Right lobe of liver (tissue), 6 donors: ENCODE measurements around the gene LRRC7. TPM values are rescaled to one million over a fixed set of nuclear protein-coding genes. Genes with fewer than 3 reads are reported as not detected.
"Not testable (repeated sequence)": the region's sequence is repeated elsewhere in the genome, so short reads cannot be mapped to it uniquely, and the experiment has no call there.

Source experiments
- ATAC-seq, 4 donors: fragments of 200-7000 bp; cut with Tn5 transposase; one replicate each; pipeline ENCODE4 v1.9.1; 2020; ENCODE audit warnings: mild to moderate bottlenecking in 4 of 4, moderate library complexity in 4 of 4
- DNase-seq, 3 donors: peaks; one replicate each; pipeline ENCODE4 v3.0.0-alpha.2; 2020
- H3K27ac ChIP-seq, 3 donors: fragments of 200-600 bp; one replicate each; pipeline ENCODE4 v1.8.0; 2022
- H3K27me3 ChIP-seq, 2 donors: fragments of 200-600 bp; one replicate each; pipeline ENCODE4 v1.8.0; 2022
- H3K36me3 ChIP-seq, 4 donors: fragments of 200-600 bp; sonication (generic) in 1 of 4; one replicate each; pipeline versions ENCODE4 v1.5.1 to v1.8.0; 2017 to 2022; ENCODE audit warnings: control low read depth in 1 of 4
- H3K4me1 ChIP-seq, 4 donors: fragments of 200-600 bp; sonication (generic) in 1 of 4; one replicate each; pipeline versions ENCODE4 v1.5.1 to v1.8.0; 2017 to 2022; ENCODE audit warnings: control low read depth in 1 of 4
- H3K4me3 ChIP-seq, 3 donors: fragments of 200-600 bp; one replicate each; pipeline ENCODE4 v1.8.0; 2022
- H3K9me3 ChIP-seq, 4 donors: fragments of 200-600 bp; sonication (generic) in 1 of 4; one replicate each; pipeline versions ENCODE4 v1.5.1 to v1.8.0; 2017 to 2022; ENCODE audit warnings: control low read depth in 1 of 4
- POLR2A ChIP-seq: fragments of 450-650 bp; IDR thresholded peaks from one replicate; pipeline ENCODE4 v1.6.1; 2017; ENCODE audit warnings: antibody characterized with exemption, mild to moderate bottlenecking
- WGBS: methylation state at CpG from one replicate; pipeline ENCODE4 v1.1.6; 2018; ENCODE audit warnings: low coverage, low lambda C conversion rate; ENCODE audit not compliant: insufficient coverage; ENCODE audit errors: missing lambda C conversion rate; 5-methylcytosine and 5-hydroxymethylcytosine counted together
- intact Hi-C, 2 donors: fragments of 100-400 bp; cut with DNase I; formaldehyde crosslinking; loops; one replicate each; pipeline versions ENCODE4 v1.11.2 to v1.14.1; 2022
- total RNA-seq, 6 experiments: library from RNA; depleted of rRNA in 2 of 6; stranded (reverse); fragments of >200 nt in 2 of 6; fragmentation: NEBNext Ultra II Directional in 3 of 6; extraction: Animal tissue kit (Norgen Biotek cat#: 25700) in 3 of 6; gene quantifications; one replicate each; pipeline versions ENCODE4 v1.1.0 to v1.2.4, GENCODE V29; 2016 to 2023
- TF ChIP-seq, protein P1 (sequence below), 4 donors: fragments of 200-600 bp in 3 of 4; fragments of 450-650 bp in 1 of 4; IDR thresholded peaks; one replicate each; pipeline versions ENCODE4 v1.5.1 to v1.8.0; 2016 to 2022; ENCODE audit warnings: antibody characterized with exemption in 4 of 4, mild to moderate bottlenecking in 2 of 4
- donor health status: DM: no; HTN: yes; CAD: no.
- donor health status: DM: no; HTN: no; CAD: no.
- donor health status: DM: no; HTN: no; CAD: no.
- donor health status: DM: no; HTN: yes; CAD: no.
- donor health status: DM: no; HTN: yes; CAD: no.

LRRC7 gene
- total RNA-seq, 6 experiments from 2014 or later = 0.06 to 0.66 (median 0.22) TPM

DNA sequence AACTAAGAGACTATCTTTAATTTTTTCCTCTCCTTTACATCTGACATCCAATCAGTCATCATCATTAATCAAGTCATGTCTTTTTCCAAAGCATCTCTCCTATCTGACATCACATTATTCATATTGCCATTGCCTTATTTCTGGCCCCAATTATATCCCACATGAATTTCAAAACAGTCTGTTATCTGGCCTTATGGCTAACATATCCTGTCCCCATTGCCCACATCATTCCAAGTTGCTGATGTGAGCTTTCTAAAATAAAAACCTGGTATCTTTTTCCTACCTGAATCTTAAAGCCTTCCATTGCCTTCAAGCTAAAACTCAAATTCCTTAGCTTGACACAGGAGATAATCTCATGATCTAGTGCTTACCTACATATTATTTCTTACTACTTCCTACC lies 353.8 kb downstream of the LRRC7 start:
- Histone ChIP-seq H3K36me3 (no peaks in the 10 kb centered on the region), H3K9me3 (no peaks in the 10 kb centered on the region), H3K27ac (no peak overlapping the region), H3K27me3 (no peaks in the 10 kb centered on the region), H3K4me3 (no peak overlapping the region), H3K4me1 (no peaks in the 10 kb centered on the region)
- no peak for DNase-seq
- no peak for ATAC-seq
- intact Hi-C loops = no loop called here
- no peak for TF ChIP-seq POLR2A
- TF ChIP-seq, protein P1, sequence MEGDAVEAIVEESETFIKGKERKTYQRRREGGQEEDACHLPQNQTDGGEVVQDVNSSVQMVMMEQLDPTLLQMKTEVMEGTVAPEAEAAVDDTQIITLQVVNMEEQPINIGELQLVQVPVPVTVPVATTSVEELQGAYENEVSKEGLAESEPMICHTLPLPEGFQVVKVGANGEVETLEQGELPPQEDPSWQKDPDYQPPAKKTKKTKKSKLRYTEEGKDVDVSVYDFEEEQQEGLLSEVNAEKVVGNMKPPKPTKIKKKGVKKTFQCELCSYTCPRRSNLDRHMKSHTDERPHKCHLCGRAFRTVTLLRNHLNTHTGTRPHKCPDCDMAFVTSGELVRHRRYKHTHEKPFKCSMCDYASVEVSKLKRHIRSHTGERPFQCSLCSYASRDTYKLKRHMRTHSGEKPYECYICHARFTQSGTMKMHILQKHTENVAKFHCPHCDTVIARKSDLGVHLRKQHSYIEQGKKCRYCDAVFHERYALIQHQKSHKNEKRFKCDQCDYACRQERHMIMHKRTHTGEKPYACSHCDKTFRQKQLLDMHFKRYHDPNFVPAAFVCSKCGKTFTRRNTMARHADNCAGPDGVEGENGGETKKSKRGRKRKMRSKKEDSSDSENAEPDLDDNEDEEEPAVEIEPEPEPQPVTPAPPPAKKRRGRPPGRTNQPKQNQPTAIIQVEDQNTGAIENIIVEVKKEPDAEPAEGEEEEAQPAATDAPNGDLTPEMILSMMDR (IDR thresholded peaks at IDR 0.05) = no peak

DNA sequence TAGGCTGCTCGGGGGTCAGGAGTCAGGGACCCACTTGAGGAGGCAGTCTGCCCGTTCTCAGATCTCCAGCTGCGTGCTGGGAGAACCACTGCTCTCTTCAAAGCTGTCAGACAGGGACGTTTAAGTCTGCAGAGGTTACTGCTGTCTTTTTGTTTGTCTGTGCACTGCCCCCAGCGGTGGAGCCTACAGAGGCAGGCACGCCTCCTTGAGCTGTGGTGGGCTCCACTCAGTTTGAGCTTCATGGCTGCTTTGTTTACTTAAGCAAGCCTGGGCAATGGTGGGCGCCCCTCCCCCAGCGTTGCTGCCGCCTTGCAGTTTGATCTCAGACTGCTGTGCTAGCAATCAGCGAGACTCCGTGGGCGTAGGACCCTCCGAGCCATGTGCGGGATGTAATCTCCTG lies 360.5 kb downstream of the LRRC7 start:
- H3K9me3 ChIP-seq, H3K27ac ChIP-seq, ATAC-seq, intact Hi-C loops, DNase-seq, H3K4me1 ChIP-seq, H3K27me3 ChIP-seq, H3K4me3 ChIP-seq, H3K36me3 ChIP-seq: not testable (repeated sequence)
- 43% methylated on average over 1 of the region's 14 CpGs for WGBS

DNA sequence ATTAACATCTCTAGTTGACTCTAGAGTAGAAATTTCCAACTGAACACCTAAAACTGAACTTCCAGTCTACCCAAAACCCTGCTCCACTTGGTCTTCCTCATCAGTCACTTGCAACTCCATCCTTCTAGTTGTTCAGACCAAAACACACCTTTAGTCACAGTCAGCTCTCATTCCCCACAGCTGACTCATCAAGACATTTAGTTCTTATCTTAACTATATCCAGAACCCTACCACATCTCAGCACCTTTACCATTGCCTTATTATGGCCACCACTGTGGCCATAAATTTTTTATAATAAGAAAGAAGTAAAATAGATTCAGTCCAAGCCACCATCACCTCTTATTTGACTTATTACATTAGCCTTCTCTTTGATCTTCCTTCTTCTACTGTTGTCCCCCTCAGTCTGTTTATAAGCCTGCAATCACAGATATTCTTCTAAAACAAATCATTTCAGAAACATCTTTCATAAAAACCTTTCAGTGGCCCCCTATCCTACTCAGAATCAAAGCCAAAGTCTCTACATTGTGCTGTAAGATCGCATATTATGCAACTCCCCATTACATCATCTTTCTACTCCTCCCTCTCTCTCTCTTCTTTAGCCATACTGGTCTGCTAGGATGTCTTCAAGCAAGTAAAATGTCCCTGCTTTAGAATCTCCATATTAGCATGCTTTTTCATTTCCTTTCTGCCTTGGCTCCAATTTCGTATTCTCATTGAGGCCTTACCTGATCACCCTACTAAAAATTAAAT lies 361.8 kb downstream of the LRRC7 start:
- Histone ChIP-seq H3K27ac (no peak overlapping the region), H3K36me3 (no peaks in the 10 kb centered on the region), H3K9me3 (no peaks in the 10 kb centered on the region), H3K4me1 (no peaks in the 10 kb centered on the region), H3K27me3 (no peaks in the 10 kb centered on the region), H3K4me3 (no peak overlapping the region)
- intact Hi-C loops = no loop called here
- ATAC-seq (no peak), DNase-seq (no peak)
- TF ChIP-seq, protein P1 (IDR thresholded peaks at IDR 0.05) = no peak
- no peak for TF ChIP-seq POLR2A
- WGBS = 44% methylated on average over 2 of the region's 2 CpGs

DNA sequence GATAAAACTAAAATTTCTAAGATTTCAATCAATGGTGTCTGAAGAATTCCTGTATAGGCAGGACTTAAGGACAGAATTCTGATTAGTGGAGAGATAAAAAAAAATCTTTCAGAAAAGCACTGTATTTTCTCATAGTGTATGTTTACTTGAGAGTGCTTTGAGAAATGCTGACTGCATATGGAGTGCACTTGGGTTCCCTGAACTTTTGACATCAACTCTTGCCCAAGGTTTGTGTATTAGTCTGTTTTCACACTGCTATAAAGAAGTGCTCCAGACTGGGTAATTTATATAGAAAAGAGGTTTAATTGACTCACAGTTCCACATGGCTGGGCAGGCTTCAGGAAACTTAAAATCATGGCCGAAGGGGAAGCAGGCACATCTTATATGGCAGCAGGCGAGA lies 362.7 kb downstream of the LRRC7 start:
- H3K4me3 ChIP-seq = no peak overlapping the region
- H3K4me1 ChIP-seq = no peaks in the 10 kb centered on the region
- DNase-seq (no peak), ATAC-seq (no peak)
- 55% methylated on average over 2 of the region's 2 CpGs for WGBS
- H3K36me3 ChIP-seq = no peaks in the 10 kb centered on the region
- no peak overlapping the region for H3K27ac ChIP-seq
- H3K27me3 ChIP-seq = no peaks in the 10 kb centered on the region
- TF ChIP-seq POLR2A = no peak
- TF ChIP-seq, protein P1 (IDR thresholded peaks at IDR 0.05) = no peak
- intact Hi-C loops = no loop called here
- H3K9me3 ChIP-seq = no peaks in the 10 kb centered on the region

DNA sequence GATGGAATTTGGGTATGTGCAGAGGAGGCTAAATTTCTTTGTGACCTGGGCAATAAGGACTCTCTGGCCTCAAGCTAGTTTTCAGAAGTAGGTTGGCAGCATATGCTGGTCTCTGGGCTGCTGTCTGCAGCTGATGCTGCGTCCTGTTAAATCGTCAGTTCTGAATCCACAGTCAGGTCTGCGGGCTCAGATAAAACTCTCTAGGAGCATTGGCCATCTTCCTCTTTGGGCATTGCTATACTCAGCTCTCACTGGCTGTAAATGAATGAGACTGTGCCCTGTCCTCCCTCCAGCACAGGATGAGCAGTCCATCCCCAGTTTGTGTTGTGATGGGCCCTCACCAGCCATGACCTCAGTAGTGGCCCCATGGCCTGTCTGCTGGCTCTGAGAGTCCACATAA lies 365.0 kb downstream of the LRRC7 start:
- no peaks in the 10 kb centered on the region for H3K36me3 ChIP-seq
- no peak for ATAC-seq
- no peaks in the 10 kb centered on the region for H3K4me1 ChIP-seq
- no peak overlapping the region for H3K27ac ChIP-seq
- no peak overlapping the region for H3K4me3 ChIP-seq
- WGBS = 57% methylated on average over 1 of the region's 3 CpGs
- H3K27me3 ChIP-seq = no peaks in the 10 kb centered on the region
- intact Hi-C loops = no loop called here
- no peak for DNase-seq
- no peak for TF ChIP-seq POLR2A
- TF ChIP-seq, protein P1 (IDR thresholded peaks at IDR 0.05) = no peak
- H3K9me3 ChIP-seq = no peaks in the 10 kb centered on the region
